Measurements from ENCODE around the gene C1QTNF3. TPM values are rescaled to one million over a fixed set of nuclear protein-coding genes. Genes with fewer than 3 reads are reported as not detected.

The C1QTNF3 gene
- total and polyA plus RNA-seq, 11 donors: 0.20 to 11.6 (median 0.93) TPM

DNA sequence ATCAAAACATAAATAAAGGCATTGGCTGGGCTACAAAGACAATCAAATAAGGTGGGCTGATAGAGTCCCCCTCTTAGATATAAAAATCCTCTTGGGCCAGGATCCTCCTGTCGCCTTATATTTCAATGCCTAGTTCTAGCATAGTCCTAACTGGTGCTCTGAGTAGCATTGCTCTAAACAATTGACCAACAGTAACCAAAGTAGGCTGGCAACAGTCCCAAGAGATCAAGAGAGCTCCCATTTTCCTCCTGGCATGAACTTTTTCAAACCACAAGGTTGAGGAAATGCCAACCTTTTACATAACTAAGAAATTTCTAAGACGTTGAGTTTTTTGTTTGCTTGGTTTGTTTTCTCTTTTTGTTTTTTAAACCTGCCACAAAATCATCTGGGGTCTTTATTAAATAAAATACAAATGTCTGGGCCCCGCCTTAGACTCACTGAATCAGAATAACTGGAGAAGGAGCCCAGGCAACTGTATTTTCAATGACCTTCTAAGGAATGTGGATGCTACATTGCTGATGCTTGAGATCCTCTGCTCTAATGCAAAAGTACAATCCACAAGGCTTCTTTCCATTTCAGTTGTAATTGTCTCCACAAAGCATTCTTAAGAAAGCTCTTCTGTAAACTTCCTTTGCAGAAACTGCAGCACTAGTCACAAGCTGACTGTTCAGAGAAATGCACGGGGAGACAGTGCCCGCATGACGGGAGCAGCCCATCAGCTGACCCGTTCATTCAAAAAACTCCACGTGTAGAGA, 61.4 kb downstream of the C1QTNF3 start:
- H3K4me1 ChIP-seq: peaks cover 0 to under 1% (median 0%) of the 10 kb centered on the region in 12 donors
- H3K27ac ChIP-seq: no peak overlapping the region
- peaks cover 0 to 3% (median 0%) of the 10 kb centered on the region in 9 donors for H3K36me3 ChIP-seq
- no peak overlapping the region for H3K4me3 ChIP-seq
- ATAC-seq (no peak), DNase-seq (no peak)
- 86 to 94% (median 89%) methylated on average over 8 of the region's 8 CpGs for WGBS, 4 donors
- no peak for TF ChIP-seq POLR2A (IDR thresholded peaks at IDR 0.05)
- TF ChIP-seq, protein P1, sequence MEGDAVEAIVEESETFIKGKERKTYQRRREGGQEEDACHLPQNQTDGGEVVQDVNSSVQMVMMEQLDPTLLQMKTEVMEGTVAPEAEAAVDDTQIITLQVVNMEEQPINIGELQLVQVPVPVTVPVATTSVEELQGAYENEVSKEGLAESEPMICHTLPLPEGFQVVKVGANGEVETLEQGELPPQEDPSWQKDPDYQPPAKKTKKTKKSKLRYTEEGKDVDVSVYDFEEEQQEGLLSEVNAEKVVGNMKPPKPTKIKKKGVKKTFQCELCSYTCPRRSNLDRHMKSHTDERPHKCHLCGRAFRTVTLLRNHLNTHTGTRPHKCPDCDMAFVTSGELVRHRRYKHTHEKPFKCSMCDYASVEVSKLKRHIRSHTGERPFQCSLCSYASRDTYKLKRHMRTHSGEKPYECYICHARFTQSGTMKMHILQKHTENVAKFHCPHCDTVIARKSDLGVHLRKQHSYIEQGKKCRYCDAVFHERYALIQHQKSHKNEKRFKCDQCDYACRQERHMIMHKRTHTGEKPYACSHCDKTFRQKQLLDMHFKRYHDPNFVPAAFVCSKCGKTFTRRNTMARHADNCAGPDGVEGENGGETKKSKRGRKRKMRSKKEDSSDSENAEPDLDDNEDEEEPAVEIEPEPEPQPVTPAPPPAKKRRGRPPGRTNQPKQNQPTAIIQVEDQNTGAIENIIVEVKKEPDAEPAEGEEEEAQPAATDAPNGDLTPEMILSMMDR (IDR thresholded peaks at IDR 0.05): no peak
- H3K27me3 ChIP-seq: no peaks in the 10 kb centered on the region
- intact Hi-C loops (cut with DNase I): no loop called here
- no peaks in the 10 kb centered on the region for H3K9me3 ChIP-seq

DNA sequence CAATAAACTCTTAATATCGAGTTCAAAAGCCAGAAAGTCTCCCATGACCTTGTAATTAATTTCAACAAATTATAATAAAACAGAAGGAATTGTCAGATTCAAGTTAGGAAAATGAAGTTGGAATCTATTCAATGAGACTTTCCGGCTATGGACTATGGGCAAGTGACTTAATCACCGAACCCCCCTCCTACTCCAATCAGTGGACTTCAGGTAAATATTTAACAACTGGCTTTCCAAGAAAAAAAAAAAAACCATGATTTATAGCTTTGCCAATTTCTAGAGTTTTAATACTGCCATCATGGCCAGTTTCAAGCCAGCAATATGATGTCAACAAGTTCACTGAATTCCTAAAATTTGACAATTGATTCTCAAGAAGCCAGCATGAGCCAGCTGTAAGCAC, 63.0 kb downstream of the C1QTNF3 start:
- H3K4me3 ChIP-seq: no peak overlapping the region
- WGBS, 4 donors: 87 to 96% (median 90%) methylated on average over 3 of the region's 3 CpGs
- no peaks in the 10 kb centered on the region for H3K36me3 ChIP-seq
- no peak overlapping the region for H3K27ac ChIP-seq
- no peak for TF ChIP-seq POLR2A (IDR thresholded peaks at IDR 0.05)
- TF ChIP-seq, protein P1 (IDR thresholded peaks at IDR 0.05): no peak
- intact Hi-C loops (cut with DNase I): no loop called here
- DNase-seq (no peak), ATAC-seq (no peak)
- no peaks in the 10 kb centered on the region for H3K27me3 ChIP-seq
- peaks cover 0 to 5% (median 0%) of the 10 kb centered on the region in 12 donors for H3K4me1 ChIP-seq
- no peaks in the 10 kb centered on the region for H3K9me3 ChIP-seq

DNA sequence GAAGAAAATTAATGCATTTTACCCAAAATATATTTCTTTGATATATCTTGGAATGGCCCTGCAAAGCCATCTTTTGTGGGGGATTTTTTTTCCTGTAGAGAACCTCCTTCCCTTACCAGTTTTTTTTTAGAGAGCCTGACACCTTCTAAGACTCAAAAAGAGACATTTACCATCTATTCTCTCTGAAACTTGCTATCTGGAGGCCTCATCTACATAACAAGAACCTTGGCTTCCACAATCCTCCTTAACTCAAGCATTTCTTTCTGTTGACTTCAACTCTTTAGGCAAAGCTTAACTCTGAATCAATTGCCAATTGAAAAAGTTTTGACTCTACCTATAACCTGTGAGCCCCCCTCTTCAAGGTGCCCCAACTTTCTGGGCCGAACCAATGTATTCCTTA, 64.7 kb downstream of the C1QTNF3 start:
- DNase-seq (no peak), ATAC-seq (no peak)
- Histone ChIP-seq H3K36me3 (no peaks in the 10 kb centered on the region), H3K4me1 (peaks cover 0 to 9% (median 0%) of the 10 kb centered on the region in 12 donors), H3K4me3 (no peak overlapping the region), H3K9me3 (no peaks in the 10 kb centered on the region), H3K27me3 (no peaks in the 10 kb centered on the region), H3K27ac (no peak overlapping the region)
- intact Hi-C loops (cut with DNase I): loop anchor here in 1 of 10 donors (10.0 kb wide), 1 partner anchor 544 kb away; no protein-coding TSS in a partner anchor
- TF ChIP-seq POLR2A (IDR thresholded peaks at IDR 0.05): no peak
- WGBS, 4 donors: 89 to 97% (median 95%) methylated on average over 1 of the region's 1 CpG

DNA sequence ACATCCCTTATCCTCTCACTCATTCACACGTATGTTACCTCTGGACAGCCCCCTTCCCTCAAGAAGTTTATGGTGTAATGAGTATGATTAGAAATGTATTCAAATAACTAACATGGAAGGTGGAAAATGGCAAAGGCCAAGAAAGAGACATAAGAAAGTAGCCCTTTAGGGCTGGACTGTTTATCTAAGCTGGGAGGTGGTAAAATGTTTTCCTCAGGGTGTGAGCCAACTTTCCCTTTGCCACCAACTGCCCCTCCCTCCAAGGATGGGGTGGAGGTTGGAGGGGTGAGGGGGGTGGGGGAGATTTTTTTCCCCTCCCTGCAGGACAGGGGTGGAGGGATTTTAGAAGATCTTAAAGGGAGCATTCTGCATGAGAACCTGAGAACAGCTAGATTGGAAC, 66.7 kb downstream of the C1QTNF3 start:
- Histone ChIP-seq H3K36me3 (no peaks in the 10 kb centered on the region), H3K4me1 (peaks cover 0 to 9% (median 0%) of the 10 kb centered on the region in 12 donors), H3K27me3 (no peaks in the 10 kb centered on the region), H3K27ac (peak overlapping the region in 2 of 12 donors; percentile 32 to 69), H3K4me3 (no peak overlapping the region), H3K9me3 (no peaks in the 10 kb centered on the region)
- ATAC-seq: no peak
- 87 to 91% (median 88%) methylated on average over 1 of the region's 1 CpG for WGBS, 4 donors
- TF ChIP-seq, protein P1 (IDR thresholded peaks at IDR 0.05): no peak
- TF ChIP-seq POLR2A (IDR thresholded peaks at IDR 0.05): no peak
- intact Hi-C loops (cut with DNase I): loop anchor here in 1 of 10 donors (10.0 kb wide), 1 partner anchor 542 kb away; no protein-coding TSS in a partner anchor
- DNase-seq: no peak
